HG03442 (cell line): ENCODE results near the gene SETX.

Experiments
- ATAC-seq: cut with Tn5 transposase; IDR thresholded peaks from one replicate; pipeline ENCODE4 v1.9.1; 2021; ENCODE audit warnings: mild to moderate bottlenecking, moderate library complexity; ENCODE audit not compliant: unreplicated experiment

Gene SETX

DNA sequence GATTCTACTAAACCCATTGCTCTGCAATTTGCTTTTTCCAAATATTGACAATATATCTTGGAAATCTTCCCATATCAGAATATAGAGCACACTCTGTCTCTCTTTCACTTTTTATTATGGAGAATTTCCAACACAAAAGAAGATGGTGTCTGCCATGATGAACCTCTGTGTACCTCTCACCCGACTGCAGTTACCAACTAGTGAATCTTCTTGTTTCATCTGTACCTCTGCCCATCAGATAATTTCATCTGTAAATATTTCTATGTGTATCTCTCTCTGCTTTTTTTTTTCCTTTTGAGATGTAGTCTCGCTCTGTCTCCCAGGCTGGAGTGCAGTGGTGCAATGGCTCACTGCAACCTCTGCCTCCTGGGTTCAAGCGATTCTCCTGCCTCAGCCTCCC is 130.1 kb downstream of the SETX start:
- no peak for ATAC-seq

DNA sequence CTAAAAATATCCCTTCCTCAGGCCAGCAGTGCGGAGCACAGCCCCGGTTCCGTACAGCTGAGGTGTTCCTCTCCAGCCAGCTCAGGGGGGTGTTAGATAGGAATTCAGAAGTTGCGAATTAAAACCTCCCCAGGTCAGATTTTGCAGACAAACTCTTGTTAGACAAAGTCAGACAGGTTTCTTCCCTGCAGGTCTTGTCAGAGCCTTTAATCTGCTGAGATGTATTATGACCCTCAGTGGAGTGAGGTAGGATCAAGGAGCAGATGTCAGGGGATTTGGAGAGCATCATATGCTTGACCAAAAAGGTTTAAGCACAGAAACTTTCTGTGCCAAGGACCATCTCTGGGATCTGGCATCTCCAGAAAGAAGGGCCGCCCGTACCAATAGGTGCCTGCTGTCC is 132.8 kb downstream of the SETX start:
- ATAC-seq: no peak

DNA sequence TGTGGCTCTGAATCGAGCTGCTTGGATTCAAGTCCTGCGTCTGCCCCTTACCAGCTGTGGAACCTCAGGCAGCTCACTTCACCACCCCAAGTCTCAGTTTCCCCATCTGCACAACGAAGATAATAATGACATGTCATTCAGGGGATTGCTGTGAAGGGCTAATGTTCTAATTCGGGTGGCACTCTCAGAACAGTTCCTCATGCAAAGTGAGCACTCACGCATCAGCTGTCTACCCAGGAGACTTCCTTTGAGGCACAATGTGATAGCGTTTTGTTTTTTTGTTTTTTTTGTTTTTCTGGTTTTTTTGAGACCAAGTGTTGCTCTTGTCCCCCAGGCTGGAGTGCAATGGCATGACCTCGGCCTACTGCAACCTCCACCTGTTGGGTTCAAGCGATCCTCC is 136.6 kb downstream of the SETX start:
- no peak for ATAC-seq

DNA sequence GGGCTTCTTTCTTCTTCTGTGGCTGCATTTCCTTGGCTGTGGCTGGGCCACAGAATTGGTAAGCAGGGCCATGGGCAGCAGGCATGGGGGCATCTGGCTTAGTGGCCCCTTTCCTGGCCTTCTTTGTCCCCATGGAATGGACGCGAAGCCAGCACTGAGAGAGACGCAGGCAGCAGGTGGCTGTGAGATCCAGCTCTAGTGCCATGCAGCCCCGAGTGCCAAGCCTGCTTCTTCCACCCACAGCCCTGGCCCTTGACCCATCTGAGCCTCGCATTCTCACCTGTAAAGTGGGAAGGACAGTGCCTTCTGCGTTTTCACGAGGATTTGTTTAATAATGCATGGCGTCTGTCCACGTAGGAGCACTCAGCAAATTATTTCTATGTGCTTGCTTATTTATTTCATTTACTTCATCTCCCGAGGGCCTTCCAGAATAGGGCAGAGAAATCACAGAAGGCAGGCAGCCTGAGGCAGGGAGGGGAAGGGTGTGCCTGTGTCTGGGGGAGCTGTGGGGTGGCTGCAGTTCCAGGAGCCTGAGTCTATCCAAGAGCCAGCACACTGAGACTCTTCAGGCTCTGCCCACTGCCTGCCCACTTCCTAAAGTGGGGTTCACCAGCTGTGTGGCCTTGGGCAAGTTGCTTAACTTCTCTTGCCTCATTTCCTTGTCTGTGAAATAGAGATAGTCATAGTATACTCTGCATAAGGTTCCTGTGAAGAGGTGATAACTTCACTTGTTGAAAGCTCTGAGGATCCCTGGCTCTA is 137.7 kb downstream of the SETX start:
- no peak for ATAC-seq

DNA sequence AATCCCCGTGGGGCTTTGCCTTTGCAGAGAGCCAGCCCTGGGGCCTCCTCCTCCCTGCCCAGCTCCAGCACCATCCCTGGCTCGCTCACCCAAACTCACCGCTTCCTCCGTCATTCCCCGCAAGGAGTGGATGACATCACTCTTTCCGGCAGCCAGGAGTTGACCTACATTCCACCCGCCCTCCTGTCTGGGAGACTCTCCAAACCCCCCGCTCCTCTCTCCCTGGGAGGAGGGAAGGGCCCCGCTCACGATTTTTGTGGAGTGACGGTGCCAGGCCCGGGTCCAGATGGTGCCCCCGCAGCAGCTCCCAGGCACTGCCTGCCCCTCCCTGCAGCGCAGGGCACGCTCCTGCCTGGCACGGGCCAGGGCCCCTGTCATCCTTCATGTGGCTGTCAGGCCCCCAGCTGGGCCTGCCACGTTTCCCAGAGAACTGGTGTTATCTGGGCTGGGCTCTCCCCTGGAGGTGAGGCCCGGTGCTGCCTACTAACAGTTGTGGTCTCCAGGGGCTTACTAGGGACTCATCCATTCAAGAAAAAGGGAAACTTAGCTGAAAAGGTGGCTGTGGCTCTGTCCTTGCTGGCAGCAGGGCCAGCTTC is 140.7 kb downstream of the SETX start:
- no peak for ATAC-seq

DNA sequence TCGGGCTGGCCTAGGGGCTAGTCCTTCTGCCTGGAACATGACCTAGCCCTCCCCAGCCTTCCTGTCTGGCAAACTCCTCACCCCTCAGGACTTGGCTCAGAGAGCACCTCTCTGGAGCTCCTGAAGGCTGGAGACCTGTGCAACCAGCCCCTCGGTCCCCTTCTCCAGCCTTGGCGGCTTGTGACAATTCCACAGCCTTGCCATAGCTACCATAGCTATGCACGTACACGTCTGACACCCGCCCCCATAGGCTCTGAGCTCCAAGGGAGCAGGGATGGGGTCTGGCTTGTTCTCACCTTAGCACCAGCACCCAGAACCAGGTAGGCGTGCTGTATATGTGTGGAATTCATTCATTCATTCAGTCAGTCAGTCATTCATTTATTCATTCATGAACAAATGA is 143.2 kb downstream of the SETX start:
- no peak for ATAC-seq
